PC-9 (cell line): ENCODE measurements around the gene GIGYF2.

Source experiments
- EZH2 ChIP-seq: fragments of 200-600 bp; sonication (generic); IDR thresholded peaks from 2 replicates; pipeline ENCODE4 v1.8.0; 2017; ENCODE audit warnings: antibody characterized with exemption, low read depth
- TF ChIP-seq, protein P1 (sequence below): fragments of 200-600 bp; sonication (generic); conservative IDR thresholded peaks from 2 replicates; pipeline ENCODE4 v1.6.1; 2017; ENCODE audit warnings: mixed run types, antibody characterized with exemption, mild to moderate bottlenecking, moderate library complexity

DNA sequence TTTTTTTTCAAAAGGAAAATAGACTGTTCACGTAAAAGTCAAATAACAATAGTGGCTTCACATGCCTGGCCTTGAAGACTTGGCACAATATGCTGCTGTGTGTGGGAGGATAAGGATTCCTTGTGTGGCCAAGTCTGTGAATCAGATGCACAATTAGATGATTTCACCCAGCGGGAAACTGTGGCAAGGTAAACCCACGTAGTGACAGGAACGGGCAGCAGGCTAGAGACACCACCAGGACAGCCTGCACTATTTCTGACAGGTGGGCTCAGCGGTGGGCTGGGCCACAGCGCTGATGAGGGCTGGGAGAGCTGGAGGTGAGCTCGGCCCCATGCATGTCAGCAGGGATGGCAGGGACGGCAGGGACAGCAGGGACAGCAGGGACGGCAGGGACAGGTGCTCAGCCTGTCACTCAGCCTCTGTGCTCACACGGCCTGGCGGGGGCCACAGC lies 194.5 kb downstream of the GIGYF2 start:
- TF ChIP-seq, protein P1, sequence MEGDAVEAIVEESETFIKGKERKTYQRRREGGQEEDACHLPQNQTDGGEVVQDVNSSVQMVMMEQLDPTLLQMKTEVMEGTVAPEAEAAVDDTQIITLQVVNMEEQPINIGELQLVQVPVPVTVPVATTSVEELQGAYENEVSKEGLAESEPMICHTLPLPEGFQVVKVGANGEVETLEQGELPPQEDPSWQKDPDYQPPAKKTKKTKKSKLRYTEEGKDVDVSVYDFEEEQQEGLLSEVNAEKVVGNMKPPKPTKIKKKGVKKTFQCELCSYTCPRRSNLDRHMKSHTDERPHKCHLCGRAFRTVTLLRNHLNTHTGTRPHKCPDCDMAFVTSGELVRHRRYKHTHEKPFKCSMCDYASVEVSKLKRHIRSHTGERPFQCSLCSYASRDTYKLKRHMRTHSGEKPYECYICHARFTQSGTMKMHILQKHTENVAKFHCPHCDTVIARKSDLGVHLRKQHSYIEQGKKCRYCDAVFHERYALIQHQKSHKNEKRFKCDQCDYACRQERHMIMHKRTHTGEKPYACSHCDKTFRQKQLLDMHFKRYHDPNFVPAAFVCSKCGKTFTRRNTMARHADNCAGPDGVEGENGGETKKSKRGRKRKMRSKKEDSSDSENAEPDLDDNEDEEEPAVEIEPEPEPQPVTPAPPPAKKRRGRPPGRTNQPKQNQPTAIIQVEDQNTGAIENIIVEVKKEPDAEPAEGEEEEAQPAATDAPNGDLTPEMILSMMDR, result no peak
- no peak for TF ChIP-seq EZH2
